ENCODE results near the gene LSR.

Gene LSR

DNA sequence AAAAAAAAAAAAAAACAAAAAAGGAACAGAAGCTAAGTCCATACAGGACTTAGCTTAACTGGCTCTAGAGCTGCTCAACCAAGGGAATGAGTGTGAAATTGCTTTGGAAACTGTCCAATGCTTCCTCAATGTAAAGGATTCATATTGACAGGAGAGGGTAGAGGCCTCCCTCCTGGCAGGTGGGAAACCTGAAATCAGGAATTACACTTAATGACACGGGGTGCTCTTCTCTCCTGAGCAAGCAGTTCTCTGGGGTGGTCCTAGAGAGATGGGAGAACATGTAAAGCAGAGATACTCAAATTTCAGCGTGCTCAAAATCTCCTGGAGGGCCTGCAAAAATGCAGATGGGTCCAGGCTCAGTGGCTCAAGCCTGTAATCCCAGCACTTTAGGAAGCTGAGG, 39.5 kb downstream of the LSR start:
- no peak for DNase-seq

- no peak for DNase-seq
Observed at GRCh38 chr19:35288906-35289305, 40.1 kb downstream of the LSR start.

DNA sequence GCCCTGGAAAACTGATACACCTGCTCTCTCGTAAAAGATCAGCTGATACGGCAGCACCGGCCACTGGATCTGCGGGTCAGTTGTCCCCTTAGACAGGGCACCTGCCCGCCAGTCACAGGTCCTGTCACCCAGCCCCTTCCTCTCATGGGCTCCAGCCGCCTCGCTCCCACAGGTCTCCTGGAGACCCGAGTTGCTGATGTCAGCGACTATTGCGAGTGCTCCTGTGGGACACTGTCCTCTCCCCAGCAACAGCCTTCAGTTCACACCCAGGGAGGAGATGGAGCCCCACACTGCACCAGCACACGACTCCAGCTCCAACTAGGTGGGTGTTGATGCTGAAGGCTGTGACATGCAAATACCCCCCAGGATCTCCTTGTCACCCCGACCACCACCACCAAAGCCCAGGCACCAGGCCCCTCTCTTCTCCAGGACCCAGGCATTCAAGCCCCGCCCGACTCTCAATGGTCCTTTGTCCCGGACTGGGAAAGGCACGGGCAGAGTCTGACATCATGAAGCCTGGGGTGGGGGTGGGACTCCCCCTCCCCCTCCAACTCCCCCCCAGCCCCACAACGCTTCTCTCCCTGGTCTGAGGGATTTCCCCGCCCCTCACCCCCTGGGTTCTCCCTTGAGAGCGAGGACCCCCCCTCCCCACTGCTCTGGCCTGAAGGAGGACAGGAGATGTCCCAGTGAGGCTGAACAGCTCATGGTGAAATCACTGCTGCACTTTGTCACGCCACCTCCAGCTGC, 41.8 kb downstream of the LSR start:
- DNase-seq, result no peak

- DNase-seq, result no peak
Observed at GRCh38 chr19:35291259-35291658, 42.5 kb downstream of the LSR start.

GRCh38 chr19:35291916-35292315, 43.1 kb downstream of the LSR start, which contains the start of gene MAG:
Gene MAG, plus strand, starts transcription at chr19:35292161. Its CDS starts 3,248 bp downstream, at chr19:35295409.
- DNase-seq, result no peak

DNA sequence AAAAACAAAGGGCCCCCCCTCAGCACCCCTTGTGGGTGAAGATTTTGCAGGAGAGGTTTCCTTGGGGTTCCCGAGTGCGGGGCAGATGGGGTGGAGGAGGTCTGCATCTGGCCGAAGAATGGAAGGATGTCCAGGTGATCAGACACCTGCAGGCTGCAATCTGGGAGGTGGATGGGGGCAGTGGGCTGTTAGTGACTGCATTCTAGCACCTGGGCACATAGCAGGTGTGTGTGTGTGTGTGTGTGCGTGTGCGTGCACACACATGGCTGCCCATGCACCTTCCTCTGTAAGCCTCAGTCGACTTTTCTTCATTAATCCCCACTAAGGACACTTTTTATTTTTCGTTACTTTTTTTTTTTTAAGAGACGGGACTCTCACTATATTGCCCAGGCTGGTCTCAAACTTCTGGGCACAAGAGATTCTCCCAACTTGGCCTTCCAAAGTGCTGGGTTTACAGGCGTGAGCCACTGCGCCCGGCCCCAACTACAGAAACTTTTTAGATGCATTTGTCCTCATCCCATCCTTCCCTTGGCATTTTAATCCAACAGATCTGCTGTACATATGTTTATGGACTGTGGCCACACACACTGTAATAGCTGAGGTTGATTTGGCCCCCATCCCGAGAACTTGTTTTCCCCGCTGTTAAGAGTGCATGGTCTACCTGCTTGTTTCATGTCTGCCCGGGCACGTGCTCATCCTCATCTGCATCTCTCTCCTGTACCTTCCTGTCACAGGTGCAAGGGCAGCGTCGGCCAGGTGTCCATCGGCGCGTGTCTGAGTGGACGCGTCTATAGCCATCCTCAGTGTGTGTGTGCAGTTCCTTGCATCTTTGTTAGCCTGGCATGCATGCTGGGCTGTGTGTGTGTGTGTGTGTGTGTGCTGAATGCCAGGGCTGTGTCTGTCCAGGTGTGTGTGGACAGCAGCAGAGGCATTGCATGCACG, 43.9 kb downstream of the LSR start:
- no peak for DNase-seq

- DNase-seq, result no peak
Observed at GRCh38 chr19:35293363-35293739, 44.5 kb downstream of the LSR start.

GRCh38 chr19:35293808-35294207, 45.0 kb downstream of the LSR start:
- DNase-seq, result no peak

GRCh38 chr19:35294328-35294727, 45.5 kb downstream of the LSR start:
- DNase-seq, result no peak

DNA sequence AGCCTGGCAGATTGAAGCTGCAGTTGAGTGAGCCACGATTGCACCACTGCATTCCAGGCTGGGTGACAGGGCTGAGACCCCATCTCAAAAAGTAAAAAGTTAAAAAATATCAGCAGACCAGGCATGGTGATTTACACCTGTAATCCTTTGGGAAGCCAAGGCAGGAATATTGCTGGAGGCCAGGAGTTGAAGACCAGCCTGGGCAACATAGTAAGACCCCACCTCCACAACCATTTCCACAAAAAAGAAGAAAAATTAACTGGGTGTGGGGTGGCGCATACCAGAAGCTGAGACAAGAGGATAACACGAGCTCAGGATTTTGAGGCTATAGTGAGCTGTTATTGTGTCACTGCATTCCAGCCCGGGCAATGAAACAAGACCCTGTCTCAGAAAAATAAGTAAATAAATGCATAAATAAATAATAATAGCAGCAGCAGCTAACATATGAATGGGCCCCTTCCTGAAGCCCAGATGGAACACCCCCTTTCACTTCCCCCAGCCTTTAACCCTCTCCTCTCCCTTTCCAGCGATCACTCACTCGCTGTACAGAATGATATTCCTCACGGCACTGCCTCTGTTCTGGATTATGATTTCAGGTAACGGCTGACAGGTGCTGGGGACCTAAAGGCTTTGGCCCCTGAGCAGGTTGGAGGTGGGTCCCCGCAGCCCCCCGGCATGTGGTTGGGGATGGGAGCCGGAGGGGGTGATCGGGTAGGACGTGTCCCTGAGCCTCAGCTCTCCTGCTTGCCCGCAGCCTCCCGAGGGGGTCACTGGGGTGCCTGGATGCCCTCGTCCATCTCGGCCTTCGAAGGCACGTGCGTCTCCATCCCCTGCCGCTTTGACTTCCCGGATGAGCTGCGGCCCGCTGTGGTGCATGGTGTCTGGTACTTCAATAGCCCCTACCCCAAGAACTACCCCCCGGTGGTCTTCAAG, 46.3 kb downstream of the LSR start:
- no peak for DNase-seq

DNA sequence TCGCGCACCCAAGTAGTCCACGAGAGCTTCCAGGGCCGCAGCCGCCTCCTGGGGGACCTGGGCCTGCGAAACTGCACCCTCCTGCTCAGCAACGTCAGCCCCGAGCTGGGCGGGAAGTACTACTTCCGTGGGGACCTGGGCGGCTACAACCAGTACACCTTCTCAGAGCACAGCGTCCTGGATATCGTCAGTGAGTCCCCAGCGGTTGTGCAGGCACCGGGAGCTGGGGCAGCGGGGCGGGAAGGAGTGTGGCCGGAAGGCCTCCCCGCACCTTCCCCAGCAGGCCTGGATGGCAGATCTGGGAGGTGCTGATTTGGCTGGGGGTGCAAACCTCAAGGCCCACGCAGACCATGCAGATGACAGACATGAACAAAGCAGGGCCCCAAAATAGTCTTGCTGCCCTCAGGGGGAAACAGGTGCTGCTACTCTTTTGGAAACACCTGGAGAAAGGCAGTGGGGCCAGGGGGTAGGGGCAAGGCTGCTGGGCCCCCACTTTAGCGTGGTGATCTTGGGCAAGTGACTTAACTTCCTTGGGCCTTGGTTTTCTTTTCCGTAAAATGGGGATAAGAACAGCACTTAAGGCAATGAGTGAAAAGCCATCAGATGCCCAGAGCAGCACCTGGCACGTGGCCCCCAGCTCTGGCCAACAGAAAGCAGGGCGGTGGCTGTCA, 47.1 kb downstream of the LSR start:
- DNase-seq, result peak; percentile 17

DNA sequence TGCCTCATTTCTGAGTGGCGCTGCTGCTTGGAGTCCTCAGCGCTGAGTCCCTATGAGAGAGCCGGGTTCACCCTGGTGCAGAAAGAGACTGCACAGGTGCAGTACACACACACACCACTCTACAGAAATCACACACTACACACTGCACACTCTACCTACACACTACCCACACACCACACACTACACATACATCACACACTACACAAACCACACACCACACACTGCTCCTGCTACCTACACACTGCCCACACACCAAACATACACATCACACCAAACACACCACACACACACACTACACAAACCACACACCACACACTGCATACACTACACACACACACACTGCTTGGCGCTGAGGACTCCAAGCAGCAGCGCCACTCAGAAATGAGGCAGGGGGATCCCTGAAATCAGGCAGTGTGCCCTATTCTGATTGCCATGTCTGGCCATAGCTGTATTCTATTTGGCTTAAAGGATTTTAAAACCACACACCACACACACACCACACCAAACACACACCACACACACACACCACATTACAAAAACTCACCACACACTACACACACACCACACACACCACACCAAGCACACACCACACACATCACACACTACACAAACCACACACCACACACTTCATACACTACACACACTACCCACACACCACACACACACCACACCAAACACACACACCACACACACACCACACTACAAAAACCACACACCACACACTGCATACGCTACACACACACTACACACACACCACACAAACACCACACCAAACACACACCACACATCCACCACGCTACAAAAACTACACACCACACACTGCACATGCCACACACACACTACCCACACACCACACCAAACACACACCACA, 48.1 kb downstream of the LSR start:
- no peak for DNase-seq

- no peak for DNase-seq
Observed at GRCh38 chr19:35297515-35297848, 48.7 kb downstream of the LSR start.

DNA sequence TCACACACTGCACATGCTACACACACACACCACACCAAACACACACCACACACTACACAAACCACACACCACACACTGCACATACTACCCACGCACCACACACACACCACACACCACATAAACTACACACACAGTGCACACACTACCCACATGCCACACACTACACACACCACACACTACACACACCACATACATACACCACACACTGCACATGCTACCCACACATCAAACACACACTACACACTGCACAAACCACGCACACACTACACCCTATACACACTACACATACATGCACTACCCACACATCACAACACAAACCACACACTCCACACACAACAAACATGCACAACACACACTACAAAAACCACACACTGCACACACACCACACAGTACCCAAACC, 49.1 kb downstream of the LSR start:
- DNase-seq, result no peak

DNA sequence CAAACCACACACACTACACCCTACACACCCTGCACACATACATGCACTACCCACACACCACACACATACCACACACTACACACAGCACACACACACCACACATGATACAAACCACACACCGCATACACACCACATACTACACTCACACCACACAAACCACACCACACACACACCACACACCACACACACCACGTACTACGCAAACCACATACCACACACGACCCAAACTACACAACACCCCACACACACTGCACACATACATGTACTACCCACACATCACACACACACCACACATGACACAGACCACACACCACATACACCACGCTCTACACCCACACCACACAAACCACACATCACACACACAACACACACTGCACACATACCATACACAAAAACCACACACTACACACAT, 49.8 kb downstream of the LSR start:
- DNase-seq, result no peak

GRCh38 chr19:35299523-35300338, 50.9 kb downstream of the LSR start:
- DNase-seq, result no peak

- DNase-seq, result no peak
Observed at GRCh38 chr19:35300339-35300649, 51.5 kb downstream of the LSR start.

DNA sequence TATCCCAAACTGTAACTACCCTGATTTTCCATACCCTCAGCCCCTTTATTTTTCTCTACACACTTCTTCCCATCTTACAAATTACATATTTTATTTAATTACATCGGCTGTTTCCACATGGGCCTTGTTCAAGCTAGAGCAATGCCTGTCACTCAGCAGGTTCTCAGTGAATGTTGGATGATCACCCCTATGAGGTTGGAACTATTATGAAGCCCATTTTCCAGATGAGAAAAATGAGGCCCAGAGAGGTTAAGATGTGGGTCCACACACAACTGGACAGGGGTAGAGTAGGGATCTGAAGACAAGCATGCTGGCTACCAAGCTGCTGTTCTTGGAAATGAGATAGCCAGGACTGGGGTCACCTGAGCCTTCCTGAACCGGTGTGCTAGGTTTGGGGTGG, 53.2 kb downstream of the LSR start:
- no peak for DNase-seq

GRCh38 chr19:35302446-35302845, 53.6 kb downstream of the LSR start:
- DNase-seq, result no peak

- DNase-seq, result no peak
Observed at GRCh38 chr19:35303357-35303915, 54.6 kb downstream of the LSR start.
